ENCODE measurements around the gene URI1. TPM values are rescaled to one million over a fixed set of nuclear protein-coding genes. Genes with fewer than 3 reads are reported as not detected.

URI1 gene
- total RNA-seq, 4 donors from 2014 or later: 65.0 to 84.4 (median 71.9) TPM

- 72 to 80% methylated on average over 1 to 2 of the region's 2 CpGs for WGBS, 2 donors (ENCODE audit: low coverage in 1 of 2)
Measured at GRCh38 chr19:30028118-30028991, 86.3 kb downstream of the URI1 start.

GRCh38 chr19:30028992-30029343 lies 86.9 kb downstream of the URI1 start:
- WGBS, 2 donors (ENCODE audit: low coverage in 1 of 2): 100% methylated on average over 1 of the region's 1 CpG
- Histone ChIP-seq H3K27ac (no peak overlapping the region), H3K4me1 (no peaks in the 10 kb centered on the region), H3K27me3 (no peaks in the 10 kb centered on the region), H3K36me3 (peaks cover 0 to 29% of the 10 kb centered on the region in 2 donors), H3K9me3 (peaks cover 0 to under 1% (median 0%) of the 10 kb centered on the region in 3 donors), H3K4me3 (no peak overlapping the region)
- ATAC-seq: no peak
- TF ChIP-seq POLR2A (IDR thresholded peaks at IDR 0.05) (no peak), POLR2AphosphoS5 (IDR thresholded peaks at IDR 0.05) (no peak), CTCF (IDR thresholded peaks at IDR 0.05) (no peak), EP300 (IDR thresholded peaks at IDR 0.05) (no peak)

More at GRCh38 chr19:30028118-30028991, 86.3 kb downstream of the URI1 start:
- no peak for ATAC-seq
- Histone ChIP-seq H3K9me3 (no peaks in the 10 kb centered on the region), H3K27me3 (no peaks in the 10 kb centered on the region), H3K27ac (no peak overlapping the region), H3K4me1 (no peaks in the 10 kb centered on the region), H3K36me3 (peaks cover 0 to 26% of the 10 kb centered on the region in 2 donors), H3K4me3 (no peak overlapping the region)
- no peak for TF ChIP-seq CTCF (IDR thresholded peaks at IDR 0.05)
- TF ChIP-seq EP300 (IDR thresholded peaks at IDR 0.05): no peak
- TF ChIP-seq POLR2AphosphoS5 (IDR thresholded peaks at IDR 0.05): no peak
- TF ChIP-seq POLR2A (IDR thresholded peaks at IDR 0.05): no peak

GRCh38 chr19:30029721-30030510 lies 87.9 kb downstream of the URI1 start:
- TF ChIP-seq POLR2AphosphoS5 (IDR thresholded peaks at IDR 0.05): no peak
- TF ChIP-seq CTCF (IDR thresholded peaks at IDR 0.05): no peak
- TF ChIP-seq EP300 (IDR thresholded peaks at IDR 0.05): no peak
- no peak for TF ChIP-seq POLR2A (IDR thresholded peaks at IDR 0.05)
- WGBS, 2 donors (ENCODE audit: low coverage in 1 of 2): 86 to 100% methylated on average over 2 to 4 of the region's 4 CpGs
- peaks cover 0 to 37% of the 10 kb centered on the region in 2 donors for H3K36me3 ChIP-seq
- ATAC-seq: no peak
- H3K27me3 ChIP-seq: no peaks in the 10 kb centered on the region
- no peaks in the 10 kb centered on the region for H3K4me1 ChIP-seq
- H3K9me3 ChIP-seq: peaks cover 0 to 9% (median 0%) of the 10 kb centered on the region in 3 donors
- H3K4me3 ChIP-seq: no peak overlapping the region
- H3K27ac ChIP-seq: no peak overlapping the region

- Histone ChIP-seq H3K4me3 (no peak overlapping the region), H3K27me3 (no peaks in the 10 kb centered on the region), H3K4me1 (no peaks in the 10 kb centered on the region), H3K27ac (no peak overlapping the region), H3K9me3 (peaks cover 0 to 20% (median 0%) of the 10 kb centered on the region in 3 donors), H3K36me3 (peaks cover 0 to 64% of the 10 kb centered on the region in 2 donors)
- ATAC-seq: no peak
- WGBS, 2 donors (ENCODE audit: low coverage in 1 of 2): 85 to 100% methylated on average over 1 of the region's 1 CpG
- no peak for TF ChIP-seq EP300 (IDR thresholded peaks at IDR 0.05)
- TF ChIP-seq POLR2A (IDR thresholded peaks at IDR 0.05): no peak
- no peak for TF ChIP-seq CTCF (IDR thresholded peaks at IDR 0.05)
- TF ChIP-seq POLR2AphosphoS5 (IDR thresholded peaks at IDR 0.05): no peak
Measured at GRCh38 chr19:30034321-30034720, 92.3 kb downstream of the URI1 start.
